ENCODE data around the gene SLC50A1. TPM values are rescaled to one million over a fixed set of nuclear protein-coding genes. Genes with fewer than 3 reads are reported as not detected.

SLC50A1 gene
- polyA plus RNA-seq, 2 donors, result 41.0 to 51.5 TPM

DNA sequence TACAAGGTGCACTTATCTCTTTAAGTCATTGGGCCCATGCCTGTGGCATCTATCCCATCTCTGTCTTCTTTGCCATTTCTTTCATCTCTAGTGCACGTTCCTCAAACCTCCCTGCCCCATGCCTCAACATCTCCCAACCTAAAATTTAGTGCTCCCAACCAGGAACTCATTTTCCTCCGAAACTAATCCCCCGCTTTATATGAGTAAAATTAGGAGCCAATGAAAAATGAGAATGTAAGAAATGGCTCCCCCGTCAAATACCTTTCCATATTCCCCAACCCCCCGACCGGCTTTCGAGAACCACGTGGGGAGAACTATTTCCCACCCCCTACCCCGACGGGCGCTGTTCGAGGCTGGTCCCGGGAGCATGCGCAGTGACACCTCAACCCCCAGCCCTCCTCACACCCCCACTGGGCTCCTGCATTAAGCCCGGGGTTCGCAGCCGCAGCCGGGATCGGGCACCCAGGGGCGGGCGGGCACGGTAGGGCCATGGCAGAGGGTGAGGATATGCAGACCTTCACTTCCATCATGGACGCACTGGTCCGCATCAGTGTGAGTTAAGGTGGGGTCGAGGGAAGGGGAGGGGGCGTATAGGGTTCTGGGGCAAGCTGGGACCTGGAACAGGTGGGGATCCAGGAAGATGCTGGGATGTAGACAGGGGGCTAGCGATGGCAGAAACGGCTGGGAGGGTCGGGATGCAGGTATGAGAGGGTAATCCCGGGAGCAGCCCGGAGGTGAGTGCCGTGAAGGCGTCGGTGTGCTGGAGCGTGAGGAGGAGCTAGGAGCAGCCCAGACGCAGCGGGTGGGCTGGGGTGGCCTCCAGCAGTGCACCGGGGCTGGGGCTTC lies 38.0 kb downstream of the SLC50A1 start, which contains the start of gene TRIM46:
TRIM46 (plus strand) TSS at position 372 of the 846 bp plus-strand sequence; CDS start at position 490, 118 bp downstream.
- WGBS, 2 donors, result 2 to 4% methylated on average over 38 of the region's 38 CpGs
- Histone ChIP-seq H3K36me3 (ENCODE audit: control insufficient read depth in 2 of 2, insufficient read depth in 2 of 2, low read length in 1 of 2) (peaks cover 0 to 11% of the 10 kb centered on the region in 2 donors), H3K27ac (ENCODE audit: low read depth in 2 of 2, low read length in 1 of 2) (peak within 1 kb of the TSS; percentile 90 to 96), H3K4me3 (ENCODE audit: low read depth in 1 of 2, low read length in 2 of 2) (peak within 1 kb of the TSS; percentile 81 to 86), H3K9me3 (ENCODE audit: control insufficient read depth in 2 of 2, insufficient read depth in 1 of 2, low read depth in 1 of 2, low read length in 1 of 2) (no peaks in the 10 kb centered on the region), H3K27me3 (ENCODE audit: control insufficient read depth in 1 of 2, insufficient read depth in 2 of 2, low read length in 2 of 2) (no peaks in the 10 kb centered on the region), H3K4me1 (ENCODE audit: control insufficient read depth in 2 of 2, insufficient read depth in 2 of 2, low read length in 1 of 2) (peaks cover 0 to 11% of the 10 kb centered on the region in 2 donors)

DNA sequence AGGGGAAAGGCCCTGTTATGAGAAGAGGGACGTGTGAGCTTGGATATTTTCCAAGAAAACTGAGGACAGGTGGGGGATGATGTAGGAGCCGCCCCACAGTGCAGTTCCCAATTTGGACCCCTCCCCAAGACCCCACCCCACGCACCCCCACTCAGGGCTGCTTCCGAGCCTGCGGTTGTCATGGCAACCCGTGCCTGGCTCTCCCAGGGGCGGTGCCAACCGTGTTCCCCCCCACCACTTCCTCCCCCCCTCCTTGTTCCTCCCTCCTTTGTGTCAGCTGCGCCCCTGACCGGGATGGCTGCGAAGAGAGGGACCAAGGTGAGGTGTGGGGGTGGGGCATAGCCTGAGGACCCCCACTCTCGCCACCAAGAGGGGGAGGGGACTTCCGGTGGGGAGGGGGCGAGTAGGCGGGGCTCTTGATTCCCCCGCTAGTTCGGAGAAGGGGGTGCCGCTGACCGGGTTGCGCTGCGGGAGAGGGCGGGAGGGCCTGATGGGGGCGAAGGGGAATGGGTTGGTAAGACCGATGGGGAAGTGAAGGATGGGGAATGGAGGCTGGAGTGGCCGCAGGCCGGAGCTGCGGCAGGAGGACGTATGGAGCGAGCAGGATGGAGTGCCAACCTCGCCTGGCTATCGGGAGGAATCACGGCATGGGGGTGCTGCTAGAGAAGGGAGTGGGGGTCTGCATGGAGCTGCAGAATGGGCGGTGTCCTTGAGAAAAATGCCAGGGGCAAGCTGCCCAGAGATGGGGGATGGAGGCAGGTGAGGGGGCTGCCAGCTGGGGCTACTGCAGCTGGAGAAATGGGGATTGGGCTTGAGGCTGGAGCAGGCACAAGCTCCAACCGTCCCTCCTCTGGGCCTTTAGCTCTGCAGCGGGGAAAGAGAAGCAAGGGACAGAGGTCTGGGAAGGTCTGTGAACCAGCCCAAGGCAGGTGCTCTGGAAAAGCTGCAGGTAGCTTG lies 39.0 kb downstream of the SLC50A1 start:
- H3K9me3 ChIP-seq (ENCODE audit: control insufficient read depth in 2 of 2, insufficient read depth in 1 of 2, low read depth in 1 of 2, low read length in 1 of 2), result no peaks in the 10 kb centered on the region
- 13% methylated on average over 30 to 35 of the region's 35 CpGs for WGBS, 2 donors
- no peaks in the 10 kb centered on the region for H3K27me3 ChIP-seq (ENCODE audit: control insufficient read depth in 1 of 2, insufficient read depth in 2 of 2, low read length in 2 of 2)
- peak overlapping the region in 1 of 2 donors; percentile 35 for H3K4me3 ChIP-seq (ENCODE audit: low read depth in 1 of 2, low read length in 2 of 2)
- H3K27ac ChIP-seq (ENCODE audit: low read depth in 2 of 2, low read length in 1 of 2), result no peak overlapping the region
- H3K36me3 ChIP-seq (ENCODE audit: control insufficient read depth in 2 of 2, insufficient read depth in 2 of 2, low read length in 1 of 2), result peaks cover 0 to 6% of the 10 kb centered on the region in 2 donors
- peaks cover 0 to 11% of the 10 kb centered on the region in 2 donors for H3K4me1 ChIP-seq (ENCODE audit: control insufficient read depth in 2 of 2, insufficient read depth in 2 of 2, low read length in 1 of 2)

DNA sequence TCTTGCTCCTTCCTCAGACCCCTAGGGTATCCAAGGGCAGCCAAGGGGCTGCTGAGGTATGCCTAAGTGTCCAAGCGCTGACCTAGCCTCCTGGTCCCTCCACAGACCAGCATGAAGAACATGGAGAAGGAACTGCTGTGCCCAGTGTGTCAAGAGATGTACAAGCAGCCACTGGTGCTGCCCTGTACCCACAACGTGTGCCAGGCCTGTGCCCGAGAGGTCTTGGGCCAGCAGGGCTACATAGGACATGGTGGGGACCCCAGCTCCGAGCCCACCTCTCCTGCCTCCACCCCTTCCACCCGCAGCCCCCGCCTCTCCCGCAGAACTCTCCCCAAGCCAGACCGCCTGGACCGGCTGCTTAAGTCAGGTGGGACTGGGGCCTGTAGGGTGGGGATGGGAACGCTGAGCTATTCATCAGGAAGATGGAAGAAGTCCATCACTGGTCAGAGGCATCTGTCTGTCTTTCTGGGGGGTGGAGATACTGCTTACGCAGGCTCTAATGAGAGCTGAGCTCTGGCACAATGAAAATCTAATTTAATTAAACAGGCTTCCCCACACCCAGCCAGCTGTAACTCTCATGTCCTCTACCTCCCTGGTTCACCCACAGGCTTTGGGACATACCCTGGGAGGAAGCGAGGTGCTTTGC lies 39.8 kb downstream of the SLC50A1 start:
- no peak overlapping the region for H3K27ac ChIP-seq (ENCODE audit: low read depth in 2 of 2, low read length in 1 of 2)
- H3K9me3 ChIP-seq (ENCODE audit: control insufficient read depth in 2 of 2, insufficient read depth in 1 of 2, low read depth in 1 of 2, low read length in 1 of 2), result no peaks in the 10 kb centered on the region
- no peaks in the 10 kb centered on the region for H3K27me3 ChIP-seq (ENCODE audit: control insufficient read depth in 1 of 2, insufficient read depth in 2 of 2, low read length in 2 of 2)
- 89% methylated on average over 12 of the region's 12 CpGs for WGBS, 2 donors
- H3K36me3 ChIP-seq (ENCODE audit: control insufficient read depth in 2 of 2, insufficient read depth in 2 of 2, low read length in 1 of 2), result peaks cover 0 to 3% of the 10 kb centered on the region in 2 donors
- peaks cover 0 to 11% of the 10 kb centered on the region in 2 donors for H3K4me1 ChIP-seq (ENCODE audit: control insufficient read depth in 2 of 2, insufficient read depth in 2 of 2, low read length in 1 of 2)
- H3K4me3 ChIP-seq (ENCODE audit: low read depth in 1 of 2, low read length in 2 of 2), result no peak overlapping the region

DNA sequence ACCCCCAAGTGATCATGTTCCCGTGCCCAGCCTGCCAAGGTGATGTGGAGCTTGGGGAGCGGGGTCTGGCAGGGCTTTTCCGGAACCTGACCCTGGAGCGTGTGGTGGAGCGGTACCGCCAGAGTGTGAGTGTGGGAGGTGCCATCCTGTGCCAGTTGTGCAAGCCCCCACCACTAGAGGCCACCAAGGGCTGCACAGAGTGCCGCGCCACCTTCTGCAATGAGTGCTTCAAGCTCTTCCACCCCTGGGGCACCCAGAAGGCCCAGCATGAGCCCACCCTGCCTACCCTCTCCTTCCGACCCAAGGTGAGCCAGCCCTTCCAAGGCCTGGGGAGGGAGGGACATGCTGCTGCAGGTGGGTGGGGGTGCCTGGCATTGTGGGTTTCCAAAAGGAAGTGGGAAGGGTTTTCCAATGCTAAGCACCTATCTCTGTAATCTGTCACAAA lies 40.3 kb downstream of the SLC50A1 start:
- WGBS, 2 donors, result 78 to 88% methylated on average over 9 of the region's 9 CpGs

DNA sequence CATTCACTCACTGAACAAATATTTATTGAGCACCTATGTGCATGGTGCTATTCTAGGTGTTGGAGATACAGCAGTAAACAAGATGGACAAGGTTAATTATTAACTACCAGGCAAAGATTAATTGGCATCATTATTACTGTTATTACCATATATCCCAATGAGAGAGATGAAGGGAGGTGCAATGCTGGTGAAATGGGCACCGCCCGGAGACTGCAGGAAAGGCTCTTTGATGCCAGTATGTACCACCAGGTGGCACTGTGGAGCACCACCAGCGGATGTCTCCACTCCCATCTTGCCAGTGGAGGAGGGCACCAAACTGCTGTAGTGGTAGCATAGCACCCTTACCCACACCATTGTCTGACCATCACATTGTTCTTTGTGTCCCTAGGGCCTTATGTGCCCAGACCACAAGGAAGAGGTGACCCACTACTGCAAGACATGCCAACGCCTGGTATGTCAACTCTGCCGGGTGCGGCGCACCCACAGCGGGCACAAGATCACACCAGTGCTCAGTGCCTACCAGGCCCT lies 41.0 kb downstream of the SLC50A1 start:
- Histone ChIP-seq H3K4me1 (ENCODE audit: control insufficient read depth in 2 of 2, insufficient read depth in 2 of 2, low read length in 1 of 2) (peaks cover 0 to 11% of the 10 kb centered on the region in 2 donors), H3K9me3 (ENCODE audit: control insufficient read depth in 2 of 2, insufficient read depth in 1 of 2, low read depth in 1 of 2, low read length in 1 of 2) (no peaks in the 10 kb centered on the region), H3K27me3 (ENCODE audit: control insufficient read depth in 1 of 2, insufficient read depth in 2 of 2, low read length in 2 of 2) (no peaks in the 10 kb centered on the region), H3K4me3 (ENCODE audit: low read depth in 1 of 2, low read length in 2 of 2) (no peak overlapping the region), H3K27ac (ENCODE audit: low read depth in 2 of 2, low read length in 1 of 2) (peak overlapping the region; percentile 67 to 82), H3K36me3 (ENCODE audit: control insufficient read depth in 2 of 2, insufficient read depth in 2 of 2, low read length in 1 of 2) (peaks cover 0 to 3% of the 10 kb centered on the region in 2 donors)
- WGBS, 2 donors, result 62% methylated on average over 8 of the region's 8 CpGs

More for the DNA sequence above, 40.3 kb downstream of the SLC50A1 start:
- H3K4me1 ChIP-seq (ENCODE audit: control insufficient read depth in 2 of 2, insufficient read depth in 2 of 2, low read length in 1 of 2), result peaks cover 0 to 11% of the 10 kb centered on the region in 2 donors
- H3K4me3 ChIP-seq (ENCODE audit: low read depth in 1 of 2, low read length in 2 of 2), result no peak overlapping the region
- peaks cover 0 to 3% of the 10 kb centered on the region in 2 donors for H3K36me3 ChIP-seq (ENCODE audit: control insufficient read depth in 2 of 2, insufficient read depth in 2 of 2, low read length in 1 of 2)
- no peaks in the 10 kb centered on the region for H3K27me3 ChIP-seq (ENCODE audit: control insufficient read depth in 1 of 2, insufficient read depth in 2 of 2, low read length in 2 of 2)
- no peaks in the 10 kb centered on the region for H3K9me3 ChIP-seq (ENCODE audit: control insufficient read depth in 2 of 2, insufficient read depth in 1 of 2, low read depth in 1 of 2, low read length in 1 of 2)
- H3K27ac ChIP-seq (ENCODE audit: low read depth in 2 of 2, low read length in 1 of 2), result no peak overlapping the region

DNA sequence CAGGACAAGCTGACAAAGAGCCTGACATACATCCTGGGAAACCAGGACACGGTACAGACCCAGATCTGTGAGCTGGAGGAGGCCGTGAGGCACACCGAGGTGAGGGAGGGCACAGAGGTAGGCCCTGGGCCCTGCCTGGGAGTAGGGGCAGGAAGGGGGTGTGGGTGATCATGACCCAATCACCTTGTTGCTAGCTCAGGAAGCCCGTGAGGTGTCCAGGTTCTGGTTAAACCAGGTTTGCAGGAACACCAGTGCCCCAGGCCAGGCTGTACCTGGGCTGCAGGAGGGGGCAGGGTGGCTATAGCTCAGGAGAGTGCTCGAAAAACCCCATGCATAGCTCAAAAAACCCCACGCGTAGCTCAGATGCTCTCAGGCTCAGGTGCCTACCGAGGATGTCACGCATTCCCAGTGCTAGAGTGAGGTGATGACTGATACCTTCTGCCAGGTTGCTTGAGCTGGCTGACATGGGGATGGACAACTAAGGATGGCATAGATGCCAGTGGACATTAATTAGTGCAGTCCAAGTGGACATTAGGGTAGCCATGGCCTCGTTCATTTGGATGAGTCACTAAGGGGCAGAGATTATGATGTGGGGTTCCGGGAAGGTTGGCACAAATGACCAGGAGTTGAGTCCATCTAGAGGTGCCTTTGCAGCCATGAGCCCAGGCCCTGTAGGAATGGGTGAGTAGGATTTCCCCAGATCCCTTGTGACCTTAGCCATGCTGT lies 41.7 kb downstream of the SLC50A1 start:
- H3K27ac ChIP-seq (ENCODE audit: low read depth in 2 of 2, low read length in 1 of 2), result peak overlapping the region; percentile 67 to 82
- peaks cover 0 to 3% of the 10 kb centered on the region in 2 donors for H3K36me3 ChIP-seq (ENCODE audit: control insufficient read depth in 2 of 2, insufficient read depth in 2 of 2, low read length in 1 of 2)
- WGBS, 2 donors, result 69 to 72% methylated on average over 11 of the region's 11 CpGs
- H3K27me3 ChIP-seq (ENCODE audit: control insufficient read depth in 1 of 2, insufficient read depth in 2 of 2, low read length in 2 of 2), result no peaks in the 10 kb centered on the region
- H3K4me3 ChIP-seq (ENCODE audit: low read depth in 1 of 2, low read length in 2 of 2), result no peak overlapping the region
- H3K4me1 ChIP-seq (ENCODE audit: control insufficient read depth in 2 of 2, insufficient read depth in 2 of 2, low read length in 1 of 2), result peaks cover 0 to 11% of the 10 kb centered on the region in 2 donors
- H3K9me3 ChIP-seq (ENCODE audit: control insufficient read depth in 2 of 2, insufficient read depth in 1 of 2, low read depth in 1 of 2, low read length in 1 of 2), result no peaks in the 10 kb centered on the region

DNA sequence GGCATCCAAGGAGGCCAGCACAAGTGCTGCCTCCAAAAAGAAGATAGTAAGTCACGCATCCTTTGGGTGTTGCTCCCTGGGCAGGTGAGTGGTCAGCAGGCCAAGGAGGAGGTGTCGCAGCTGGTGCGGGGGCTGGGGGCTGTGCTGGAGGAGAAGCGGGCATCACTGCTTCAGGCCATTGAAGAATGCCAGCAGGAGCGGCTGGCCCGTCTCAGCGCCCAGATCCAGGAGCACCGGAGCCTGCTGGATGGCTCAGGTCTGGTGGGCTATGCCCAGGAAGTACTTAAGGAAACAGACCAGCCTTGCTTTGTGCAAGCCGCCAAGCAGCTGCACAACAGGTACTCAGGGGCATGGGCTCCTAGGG lies 42.2 kb downstream of the SLC50A1 start:
- Histone ChIP-seq H3K36me3 (ENCODE audit: control insufficient read depth in 2 of 2, insufficient read depth in 2 of 2, low read length in 1 of 2) (peaks cover 0 to 3% of the 10 kb centered on the region in 2 donors), H3K27ac (ENCODE audit: low read depth in 2 of 2, low read length in 1 of 2) (peak overlapping the region in 1 of 2 donors; percentile 82), H3K4me3 (ENCODE audit: low read depth in 1 of 2, low read length in 2 of 2) (no peak overlapping the region), H3K4me1 (ENCODE audit: control insufficient read depth in 2 of 2, insufficient read depth in 2 of 2, low read length in 1 of 2) (peaks cover 0 to 11% of the 10 kb centered on the region in 2 donors), H3K9me3 (ENCODE audit: control insufficient read depth in 2 of 2, insufficient read depth in 1 of 2, low read depth in 1 of 2, low read length in 1 of 2) (no peaks in the 10 kb centered on the region), H3K27me3 (ENCODE audit: control insufficient read depth in 1 of 2, insufficient read depth in 2 of 2, low read length in 2 of 2) (no peaks in the 10 kb centered on the region)
- WGBS, 2 donors, result 95 to 98% methylated on average over 9 of the region's 9 CpGs

DNA sequence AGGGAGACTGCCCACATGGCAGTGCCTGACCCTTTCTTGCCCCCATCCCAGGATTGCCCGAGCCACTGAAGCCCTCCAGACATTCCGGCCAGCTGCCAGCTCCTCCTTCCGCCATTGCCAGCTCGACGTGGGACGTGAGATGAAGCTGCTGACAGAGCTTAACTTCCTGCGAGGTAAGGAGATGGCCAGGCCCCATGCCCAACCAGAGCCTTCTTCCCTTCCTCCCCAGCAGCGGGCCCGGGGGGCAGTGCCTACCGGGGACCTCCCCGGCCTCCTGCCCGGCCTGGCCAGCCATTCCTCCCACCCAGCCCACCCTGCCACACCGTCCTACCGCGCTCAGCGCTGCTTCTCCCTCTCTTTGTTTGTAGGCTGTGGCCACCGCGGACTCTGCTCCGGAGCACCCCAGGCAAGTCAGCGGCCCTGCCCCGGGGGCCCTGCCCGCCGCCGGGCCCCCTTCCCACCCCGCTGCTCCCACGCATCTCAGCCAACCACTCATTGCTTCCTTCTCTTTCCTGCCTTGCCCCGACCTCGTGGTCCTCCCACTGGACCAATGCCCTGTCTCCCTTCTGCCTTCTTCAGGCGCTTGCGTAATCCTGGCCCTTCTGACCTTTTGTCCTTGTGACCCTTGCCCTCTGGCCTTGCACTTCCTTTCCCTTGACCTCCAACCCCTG lies 42.9 kb downstream of the SLC50A1 start:
- Histone ChIP-seq H3K4me3 (ENCODE audit: low read depth in 1 of 2, low read length in 2 of 2) (no peak overlapping the region), H3K36me3 (ENCODE audit: control insufficient read depth in 2 of 2, insufficient read depth in 2 of 2, low read length in 1 of 2) (peaks cover 0 to 3% of the 10 kb centered on the region in 2 donors), H3K9me3 (ENCODE audit: control insufficient read depth in 2 of 2, insufficient read depth in 1 of 2, low read depth in 1 of 2, low read length in 1 of 2) (no peaks in the 10 kb centered on the region), H3K4me1 (ENCODE audit: control insufficient read depth in 2 of 2, insufficient read depth in 2 of 2, low read length in 1 of 2) (peaks cover 0 to 11% of the 10 kb centered on the region in 2 donors), H3K27ac (ENCODE audit: low read depth in 2 of 2, low read length in 1 of 2) (no peak overlapping the region), H3K27me3 (ENCODE audit: control insufficient read depth in 1 of 2, insufficient read depth in 2 of 2, low read length in 2 of 2) (no peaks in the 10 kb centered on the region)
- 81 to 88% methylated on average over 26 to 30 of the region's 30 CpGs for WGBS, 2 donors
